K562 (cell line): ENCODE results near the gene TMEM72. TPM values are rescaled to one million over a fixed set of nuclear protein-coding genes. Genes with fewer than 3 reads are reported as not detected.

Experiments
- ATAC-seq: fragments of 200-7000 bp; cut with Tn5 transposase; 3 replicates; pipeline ENCODE4 v1.9.1; 2020; ENCODE audit warnings: moderate library complexity
- BruUV-seq: library from RNA; stranded (reverse); fragments of 400-500 nt; replicated peaks from 2 replicates; lab custom pipeline; 2021; lab: Mats Ljungman, UMichigan
- CTCF ChIA-PET: fragments of 300-600 bp; formaldehyde crosslinking; extraction: SDS; loops from one replicate; lab custom pipeline; 2021; ENCODE audit warnings: low intra/inter-chr PET ratio; lab: Yijun Ruan, JAX
- POLR2A ChIA-PET: fragments of 300-600, 350-650 bp; sonication (Branson Sonifier 250); formaldehyde crosslinking; extraction: SDS; loops from one replicate; lab custom pipeline; 2021; ENCODE audit warnings: antibody characterized with exemption, inconsistent platforms; lab: Yijun Ruan, JAX
- DNase-seq, 4 experiments: peaks; one replicate each; pipeline versions ENCODE4 v3.0.0 to v3.0.0-alpha.2; 2011 to 2018; ENCODE audit warnings: low spot score in 3 of 4, mixed read lengths in 3 of 4; ENCODE audit errors: extremely low read depth in 1 of 4
- FAIRE-seq: peaks from 2 replicates; lab custom pipeline; 2011; peaks lifted over from hg19 to GRCh38; lab: Jason Lieb, UNC
- H2AFZ ChIP-seq: 2 replicates; pipeline ENCODE4 v1.6.0; 2011; ENCODE audit warnings: low read depth, low read length, control low read depth, inconsistent platforms
- H3K27ac ChIP-seq: fragments of 200-600 bp; 3 replicates; pipeline ENCODE4 v1.8.0; 2011; ENCODE audit warnings: low read depth, mild to moderate bottlenecking, control low read depth, inconsistent platforms, low read length, moderate library complexity, mixed read lengths; ENCODE audit errors: extremely low read depth
- H3K27me3 ChIP-seq, 2 experiments: fragments of 300-600 bp in 1 of 2; 2 replicates in 1 of 2; 3 replicates in 1 of 2; pipeline versions ENCODE4 v1.6.0 to v1.8.0; 2011; ENCODE audit warnings: inconsistent platforms in 2 of 2, low read length in 2 of 2, mild to moderate bottlenecking in 1 of 2, mixed read lengths in 1 of 2, moderate library complexity in 1 of 2; ENCODE audit not compliant: control insufficient read depth in 2 of 2, insufficient read depth in 2 of 2
- H3K36me3 ChIP-seq: fragments of 300-600 bp; 3 replicates; pipeline ENCODE4 v1.8.0; 2011; ENCODE audit warnings: mild to moderate bottlenecking, low read length, inconsistent platforms; ENCODE audit not compliant: control insufficient read depth, insufficient read depth
- H3K4me1 ChIP-seq, 2 experiments: fragments of 200-600 bp in 1 of 2; replicated peaks in 1 of 2; 2 replicates in 1 of 2; 3 replicates in 1 of 2; pipeline versions ENCODE4 v1.5.1 to v1.8.0; 2011; ENCODE audit warnings: inconsistent platforms in 2 of 2, low read length in 2 of 2, mild to moderate bottlenecking in 1 of 2, mixed read lengths in 1 of 2, moderate library complexity in 1 of 2; ENCODE audit not compliant: control insufficient read depth in 2 of 2, insufficient read depth in 2 of 2
- H3K4me2 ChIP-seq: 2 replicates; pipeline ENCODE4 v1.6.1; 2011; ENCODE audit warnings: low read length, control low read depth, inconsistent platforms, mixed read lengths; ENCODE audit not compliant: insufficient read depth
- H3K4me3 ChIP-seq: fragments of 200-600 bp; sonication (generic), shearing (Covaris generic); 2 replicates; pipeline ENCODE4 v1.5.1; 2016; ENCODE audit warnings: control low read depth, inconsistent platforms
- H3K79me2 ChIP-seq: fragments of 200-600 bp; 3 replicates; pipeline ENCODE4 v1.8.0; 2011; ENCODE audit warnings: low read length, inconsistent platforms; ENCODE audit not compliant: control insufficient read depth, insufficient read depth
- H3K9ac ChIP-seq, 2 experiments: 2 replicates each; pipeline versions ENCODE4 v1.6.0 to v1.6.1; 2011; ENCODE audit warnings: low read depth in 2 of 2, low read length in 2 of 2, control low read depth in 1 of 2, inconsistent platforms in 1 of 2, mild to moderate bottlenecking in 1 of 2, mixed read lengths in 1 of 2; ENCODE audit not compliant: insufficient read depth in 1 of 2
- H3K9me1 ChIP-seq: one replicate; pipeline ENCODE4 v1.6.0; 2011; ENCODE audit warnings: inconsistent platforms, mild to moderate bottlenecking, low read length, moderate library complexity; ENCODE audit not compliant: control insufficient read depth, insufficient read depth
- H3K9me3 ChIP-seq: replicated peaks from 2 replicates; pipeline ENCODE4 v1.5.1; 2011; ENCODE audit warnings: low read depth, low read length, inconsistent platforms; ENCODE audit not compliant: control insufficient read depth, insufficient read depth
- H4K20me1 ChIP-seq: replicated peaks from 2 replicates; pipeline ENCODE4 v1.6.1; 2011; ENCODE audit warnings: low read length, inconsistent platforms, mixed read lengths; ENCODE audit not compliant: control insufficient read depth, insufficient read depth
- CHD1 ChIP-seq: fragments of 200-600 bp; sonication (generic); IDR thresholded peaks from one replicate; pipeline ENCODE4 v1.6.1; 2012; ENCODE audit warnings: mild to moderate bottlenecking, moderate library complexity, low read length, inconsistent platforms
- CHD4 ChIP-seq: fragments of 200-600 bp; sonication (generic); IDR thresholded peaks from 3 replicates; pipeline ENCODE4 v1.6.1; 2012; ENCODE audit warnings: low read depth, mild to moderate bottlenecking, mixed read lengths, low read length, inconsistent platforms; ENCODE audit not compliant: insufficient read depth, insufficient replicate concordance, poor library complexity, severe bottlenecking
- ESRRB ChIP-seq: fragments of 250-450 bp; sonication (Bioruptor Pico); IDR thresholded peaks from 2 replicates; pipeline ENCODE4 v1.5.0; 2020; ENCODE audit warnings: mild to moderate bottlenecking, moderate library complexity, borderline replicate concordance
- NCOA4 ChIP-seq: fragments of 450-650 bp; IDR thresholded peaks from 2 replicates; pipeline ENCODE4 v1.6.1; 2018; ENCODE audit warnings: mild to moderate bottlenecking; ENCODE audit not compliant: partially characterized antibody
- ZNF217 ChIP-seq: sonication (generic); formaldehyde crosslinking; IDR thresholded peaks from 2 replicates; pipeline ENCODE4 v1.8.0; 2022; ENCODE audit warnings: mild to moderate bottlenecking, missing genetic modification reagents
- WGBS: fragments of 100-300 bp; shearing (Covaris generic); methylation state at CpG from one replicate; pipeline ENCODE4 v1.1.6; 2016; ENCODE audit warnings: low coverage, mixed read lengths; ENCODE audit not compliant: insufficient coverage; ENCODE audit errors: missing lambda C conversion rate; 5-methylcytosine and 5-hydroxymethylcytosine counted together
- in situ Hi-C: fragments of 300-500 bp; cut with MboI; formaldehyde crosslinking; loops from 4 replicates; pipeline ENCODE4 v1.15.0; 2018; ENCODE audit warnings: inconsistent platforms, mixed read lengths
- intact Hi-C: fragments of 100-400 bp; cut with micrococcal nuclease; formaldehyde crosslinking; loops from 2 replicates; pipeline ENCODE4 v1.14.2; 2022
- polyA plus RNA-seq, 8 experiments: library from polyadenylated mRNA; depleted of rRNA in 4 of 8; stranded (reverse) in 5 of 8; unstranded in 3 of 8; fragments of >200 nt; fragmentation: Nextera tagmentation in 2 of 8; fragmentation: Illumina TruSeq in 1 of 8; extraction: Ambion mirVana in 2 of 8; extraction: Trizol in 1 of 8; gene quantifications; 2 replicates each; pipeline versions ENCODE4 v1.2.1 to v1.2.3, GENCODE V29; 2011 to 2014; ENCODE audit warnings: inconsistent platforms in 1 of 8, missing spikeins in 1 of 8
- total RNA-seq, 7 experiments: library from RNA; depleted of rRNA in 6 of 7; stranded (reverse); fragments of >200 nt in 6 of 7; fragmentation: Illumina TruSeq in 2 of 7; extraction: Trizol in 2 of 7; gene quantifications; 2 replicates each; pipeline versions ENCODE4 v1.2.1 to v1.2.3, GENCODE V29; 2011 to 2021; ENCODE audit warnings: low replicate concordance in 1 of 7
- TF ChIP-seq, protein P1 (sequence below): fragments of 250-450 bp; sonication (Bioruptor Pico); IDR thresholded peaks from 2 replicates; pipeline ENCODE4 v1.8.0; 2022; ENCODE audit warnings: moderate library complexity, mild to moderate bottlenecking, inconsistent platforms
- TF ChIP-seq, protein P2 (sequence below), 2 experiments: fragments of 450-650 bp in 1 of 2; sonication (generic) in 1 of 2; formaldehyde crosslinking; conservative IDR thresholded peaks; 2 replicates each; pipeline versions ENCODE4 v1.4.0 to v1.8.1; 2020 to 2022; ENCODE audit warnings: mild to moderate bottlenecking in 1 of 2, missing genetic modification reagents in 1 of 2

The TMEM72 gene
- total and polyA plus RNA-seq, 9 of the 15 experiments (the other 6 are each of a cell fraction or from before 2014, with no cell fraction given), result not detected

DNA sequence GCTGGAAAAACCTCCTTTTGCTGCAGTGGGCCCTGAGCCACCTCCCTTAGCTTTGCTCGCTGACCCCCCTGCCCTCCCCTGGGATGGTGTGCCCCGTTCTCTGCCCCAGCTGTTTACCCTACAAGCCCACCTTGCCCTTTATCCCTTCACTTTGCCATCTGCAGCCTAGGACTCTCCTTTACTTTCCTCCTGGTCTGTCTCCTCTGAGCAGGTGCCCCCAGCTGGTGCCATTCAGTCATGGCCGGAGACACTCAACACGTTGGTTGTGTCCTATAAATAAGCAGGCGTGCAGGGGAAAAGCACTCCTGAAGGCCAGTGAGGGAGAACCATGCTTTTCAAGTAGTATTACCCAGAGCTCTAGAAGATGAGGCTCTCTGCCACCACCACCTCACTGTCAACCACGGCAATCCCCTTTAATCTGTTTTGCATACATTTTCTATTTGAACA lies 54.5 kb downstream of the TMEM72 start:
- FAIRE-seq (no peak), ATAC-seq (no peak), DNase-seq (no peak)
- Histone ChIP-seq H3K4me3 (no peak overlapping the region), H3K27ac (no peak overlapping the region), H4K20me1 (no peaks in the 10 kb centered on the region), H3K9me1 (no peaks in the 10 kb centered on the region), H3K27me3 (peaks cover 2 to 31% of the 10 kb centered on the region in 2 experiments; a peak in 2 of 5 replicates), H3K9me3 (no peaks in the 10 kb centered on the region), H3K9ac (no peak overlapping the region), H3K4me1 (peaks cover 5 to 7% of the 10 kb centered on the region in 2 experiments; a peak in 4 of 5 replicates), H3K4me2 (no peak overlapping the region), H3K36me3 (no peaks in the 10 kb centered on the region), H3K79me2 (no peaks in the 10 kb centered on the region), H2AFZ (peak overlapping the region; percentile 81; the same call in 1 of the 2 replicates)
- TF ChIP-seq, protein P1, sequence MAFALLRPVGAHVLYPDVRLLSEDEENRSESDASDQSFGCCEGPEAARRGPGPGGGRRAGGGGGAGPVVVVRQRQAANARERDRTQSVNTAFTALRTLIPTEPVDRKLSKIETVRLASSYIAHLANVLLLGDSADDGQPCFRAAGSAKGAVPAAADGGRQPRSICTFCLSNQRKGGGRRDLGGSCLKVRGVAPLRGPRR (CRISPR knock-in tag), result no peak
- no peak for TF ChIP-seq CHD1
- no peak for TF ChIP-seq ESRRB
- no peak for TF ChIP-seq CHD4
- TF ChIP-seq, protein P2, sequence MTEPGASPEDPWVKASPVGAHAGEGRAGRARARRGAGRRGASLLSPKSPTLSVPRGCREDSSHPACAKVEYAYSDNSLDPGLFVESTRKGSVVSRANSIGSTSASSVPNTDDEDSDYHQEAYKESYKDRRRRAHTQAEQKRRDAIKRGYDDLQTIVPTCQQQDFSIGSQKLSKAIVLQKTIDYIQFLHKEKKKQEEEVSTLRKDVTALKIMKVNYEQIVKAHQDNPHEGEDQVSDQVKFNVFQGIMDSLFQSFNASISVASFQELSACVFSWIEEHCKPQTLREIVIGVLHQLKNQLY (CRISPR knock-in tag; conservative IDR thresholded peaks at IDR 0.05), result no peak
- no peak for TF ChIP-seq ZNF217 (CRISPR knock-in tag)
- TF ChIP-seq NCOA4, result no peak
- BruUV-seq, result no TSS peak
- intact Hi-C loops (no loop called here), in situ Hi-C loops (no loop called here)
- 41% methylated on average over 6 of the region's 6 CpGs for WGBS
- CTCF ChIA-PET, result no interaction called here
- POLR2A ChIA-PET, result interaction anchor here (2.0 kb wide), 1 partner anchor 13 kb away, joined by 6 read pairs; the partner anchor contains the start of gene DEPP1
